GM18498 (cell line): ENCODE results near the gene ZNF140.

Experiments
- ATAC-seq: cut with Tn5 transposase; IDR thresholded peaks from one replicate; pipeline ENCODE4 v1.9.1; 2021; ENCODE audit warnings: mild to moderate bottlenecking, moderate library complexity; ENCODE audit not compliant: unreplicated experiment

Gene ZNF140

GRCh38 chr12:133080368-133081158 lies at the start of gene ZNF140:
Gene ZNF140, plus strand, starts transcription at chr12:133080923. Its CDS starts 398 bp downstream, at chr12:133081321.
- peak; percentile 77 for ATAC-seq

- peak; percentile 95 for ATAC-seq
Measured at GRCh38 chr12:133037207-133038005, 43.3 kb upstream of the ZNF140 start, which contains the start of gene ZNF84. Gene ZNF84, plus strand, starts transcription at chr12:133037509. Its CDS starts 3,959 bp downstream, at chr12:133041468.

GRCh38 chr12:133038118-133038709 lies 42.5 kb upstream of the ZNF140 start:
- no peak for ATAC-seq

- no peak for ATAC-seq
Measured at GRCh38 chr12:133046698-133047097, 34.0 kb upstream of the ZNF140 start.

GRCh38 chr12:133057446-133057845 lies 23.3 kb upstream of the ZNF140 start:
- no peak for ATAC-seq

- no peak for ATAC-seq
Measured at GRCh38 chr12:133058203-133059113, 22.3 kb upstream of the ZNF140 start.

GRCh38 chr12:133061954-133062353 lies 18.8 kb upstream of the ZNF140 start:
- no peak for ATAC-seq

GRCh38 chr12:133063556-133063955 lies 17.2 kb upstream of the ZNF140 start:
- ATAC-seq: no peak

GRCh38 chr12:133073836-133074235 lies 6.9 kb upstream of the ZNF140 start:
- ATAC-seq: no peak

GRCh38 chr12:133080026-133080367 lies 726 bp upstream of the ZNF140 start:
- ATAC-seq: peak; percentile 75

- ATAC-seq: no peak
Measured at GRCh38 chr12:133081159-133081780, 547 bp downstream of the ZNF140 start.

- no peak for ATAC-seq
Measured at GRCh38 chr12:133083345-133083744, 2.6 kb downstream of the ZNF140 start.

GRCh38 chr12:133105620-133106019 lies 24.9 kb downstream of the ZNF140 start:
- ATAC-seq: no peak

GRCh38 chr12:133106253-133106652 lies 25.5 kb downstream of the ZNF140 start:
- no peak for ATAC-seq

- no peak for ATAC-seq
Measured at GRCh38 chr12:133107121-133107520, 26.4 kb downstream of the ZNF140 start.

GRCh38 chr12:133108150-133108549 lies 27.4 kb downstream of the ZNF140 start:
- ATAC-seq: no peak

GRCh38 chr12:133120385-133121191 lies 39.9 kb downstream of the ZNF140 start:
- ATAC-seq: no peak

GRCh38 chr12:133124674-133125073 lies 44.0 kb downstream of the ZNF140 start:
- ATAC-seq: no peak

- no peak for ATAC-seq
Measured at GRCh38 chr12:133129368-133130037, 48.8 kb downstream of the ZNF140 start.
